Measurements from ENCODE around the gene ECE2. TPM values are rescaled to one million over a fixed set of nuclear protein-coding genes. Genes with fewer than 3 reads are reported as not detected.

The ECE2 gene
- polyA plus RNA-seq, 1 of the 3 experiments (the other 2 are of a cell fraction) = 0.03 TPM

DNA sequence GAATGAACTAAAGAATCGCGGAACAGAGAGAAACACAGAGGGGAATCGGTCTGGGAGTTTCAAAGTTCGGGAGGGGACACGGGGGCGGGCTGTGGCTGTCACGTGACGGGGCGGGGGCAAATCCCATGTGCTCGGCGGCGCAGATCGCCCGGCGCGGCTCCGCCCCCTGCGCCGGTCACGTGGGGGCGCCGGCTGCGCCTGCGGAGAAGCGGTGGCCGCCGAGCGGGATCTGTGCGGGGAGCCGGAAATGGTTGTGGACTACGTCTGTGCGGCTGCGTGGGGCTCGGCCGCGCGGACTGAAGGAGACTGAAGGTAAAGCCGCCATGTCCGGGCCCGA lies 38.5 kb downstream of the ECE2 start, which contains the start of gene EIF4G1:
EIF4G1 (plus strand) TSS at position 244 of the 337 bp plus-strand sequence. CDS start 1,191 bp downstream, outside the sequence.
- Histone ChIP-seq H3K79me2 (ENCODE audit: insufficient read depth) (peaks cover 48% of the 10 kb centered on the region), H3K4me1 (ENCODE audit: control insufficient read depth in 1 of 2, insufficient read depth in 2 of 2, low read depth in 1 of 2, low read length in 1 of 2) (peaks cover 22 to 25% of the 10 kb centered on the region in 2 experiments; a peak in 3 of 4 replicates), H3K4me2 (peak within 1 kb of the TSS; percentile 99), H4K20me1 (ENCODE audit: insufficient read depth) (peaks cover 37% of the 10 kb centered on the region), H3F3A (replicated peaks; ENCODE audit: insufficient read depth) (peaks cover 48% of the 10 kb centered on the region), H3K36me3 (replicated peaks in 1 of 2; ENCODE audit: control insufficient read depth in 1 of 2, insufficient read depth in 2 of 2, low read length in 1 of 2) (peaks cover 11 to 13% of the 10 kb centered on the region in 2 experiments), H2AFZ (ENCODE audit: low read depth) (peak within 1 kb of the TSS; percentile 97), H3K9ac (peak within 1 kb of the TSS; percentile 94), H3K9me3 (no peaks in the 10 kb centered on the region), H3K27ac (ENCODE audit: low read depth in 2 of 2, low read length in 1 of 2) (peak within 1 kb of the TSS; percentile 86 to 89), H3K9me2 (no peaks in the 10 kb centered on the region), H3K27me3 (ENCODE audit: insufficient read depth) (no peaks in the 10 kb centered on the region), H3K4me3 (ENCODE audit: low read depth in 2 of 2, low read length in 1 of 2) (peak within 1 kb of the TSS; percentile 64 to 70)
- peak; percentile 99 for DNase-seq
- 4% methylated on average over 10 of the region's 40 CpGs for WGBS (ENCODE audit: low lambda C conversion rate)
- POLR2A ChIA-PET = no interaction called here
- CTCF ChIA-PET = no interaction called here
- TF ChIP-seq RAD21 (IDR thresholded peaks at IDR 0.05; ENCODE audit: low read length) (no peak), EP300 (IDR thresholded peaks at IDR 0.05; ENCODE audit: borderline replicate concordance in 1 of 2, low read depth in 1 of 2, low read length in 1 of 2) (no peak), GATA2 (CRISPR knock-in tag; IDR thresholded peaks at IDR 0.05) (no peak), ELF1 (IDR thresholded peaks at IDR 0.05) (peak; percentile 52; the same call in 1 of the 2 replicates), EZH2phosphoT487 (IDR thresholded peaks at IDR 0.05; ENCODE audit: borderline replicate concordance, low read depth) (no peak), RCOR1 (IDR thresholded peaks at IDR 0.05; ENCODE audit: low read length) (no peak), NRF1 (IDR thresholded peaks at IDR 0.05; ENCODE audit: low read depth, low read length) (peak; percentile 91), RFX5 (IDR thresholded peaks at IDR 0.05; ENCODE audit: low read length) (no peak), GABPA (IDR thresholded peaks at IDR 0.05; ENCODE audit: low read depth) (peak; percentile 30; the same call in 1 of the 2 replicates), RXRA (IDR thresholded peaks at IDR 0.05; ENCODE audit: borderline replicate concordance, low read depth) (no peak), SIN3A (IDR thresholded peaks at IDR 0.05; ENCODE audit: borderline replicate concordance, low read depth, low read length) (peak; percentile 62; the same call in 1 of the 2 replicates), POLR2AphosphoS5 (IDR thresholded peaks at IDR 0.05; ENCODE audit: low read depth, low read length) (peak; percentile 72), YY1 (IDR thresholded peaks at IDR 0.05; ENCODE audit: low read depth) (no peak; the same call in 1 of the 2 replicates), CHD2 (IDR thresholded peaks at IDR 0.05; ENCODE audit: low read length, partially characterized antibody) (no peak), FOXJ3 (CRISPR knock-in tag; IDR thresholded peaks at IDR 0.05) (no peak), JUND (IDR thresholded peaks at IDR 0.05) (no peak), MXI1 (IDR thresholded peaks at IDR 0.05; ENCODE audit: low read depth, low read length) (peak; percentile 74), FOSL2 (IDR thresholded peaks at IDR 0.05; ENCODE audit: borderline replicate concordance, low read depth) (no peak), TEAD4 (IDR thresholded peaks at IDR 0.05; ENCODE audit: borderline replicate concordance, insufficient read depth) (no peak), NFIC (IDR thresholded peaks at IDR 0.05; ENCODE audit: borderline replicate concordance) (no peak), FOXM1 (IDR thresholded peaks at IDR 0.05; ENCODE audit: low read depth) (no peak), TCF12 (IDR thresholded peaks at IDR 0.05) (no peak; the same call in 1 of the 2 replicates), MEF2A (IDR thresholded peaks at IDR 0.05; ENCODE audit: borderline replicate concordance, low read depth) (no peak)
- TF ChIP-seq, protein P1, sequence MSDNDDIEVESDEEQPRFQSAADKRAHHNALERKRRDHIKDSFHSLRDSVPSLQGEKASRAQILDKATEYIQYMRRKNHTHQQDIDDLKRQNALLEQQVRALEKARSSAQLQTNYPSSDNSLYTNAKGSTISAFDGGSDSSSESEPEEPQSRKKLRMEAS (IDR thresholded peaks at IDR 0.05; ENCODE audit: low read depth) = peak; percentile 80
- TF ChIP-seq, protein P2, sequence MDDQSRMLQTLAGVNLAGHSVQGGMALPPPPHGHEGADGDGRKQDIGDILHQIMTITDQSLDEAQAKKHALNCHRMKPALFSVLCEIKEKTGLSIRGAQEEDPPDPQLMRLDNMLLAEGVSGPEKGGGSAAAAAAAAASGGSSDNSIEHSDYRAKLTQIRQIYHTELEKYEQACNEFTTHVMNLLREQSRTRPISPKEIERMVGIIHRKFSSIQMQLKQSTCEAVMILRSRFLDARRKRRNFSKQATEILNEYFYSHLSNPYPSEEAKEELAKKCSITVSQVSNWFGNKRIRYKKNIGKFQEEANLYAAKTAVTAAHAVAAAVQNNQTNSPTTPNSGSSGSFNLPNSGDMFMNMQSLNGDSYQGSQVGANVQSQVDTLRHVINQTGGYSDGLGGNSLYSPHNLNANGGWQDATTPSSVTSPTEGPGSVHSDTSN (IDR thresholded peaks at IDR 0.05) = no peak
- TF ChIP-seq, protein P3, sequence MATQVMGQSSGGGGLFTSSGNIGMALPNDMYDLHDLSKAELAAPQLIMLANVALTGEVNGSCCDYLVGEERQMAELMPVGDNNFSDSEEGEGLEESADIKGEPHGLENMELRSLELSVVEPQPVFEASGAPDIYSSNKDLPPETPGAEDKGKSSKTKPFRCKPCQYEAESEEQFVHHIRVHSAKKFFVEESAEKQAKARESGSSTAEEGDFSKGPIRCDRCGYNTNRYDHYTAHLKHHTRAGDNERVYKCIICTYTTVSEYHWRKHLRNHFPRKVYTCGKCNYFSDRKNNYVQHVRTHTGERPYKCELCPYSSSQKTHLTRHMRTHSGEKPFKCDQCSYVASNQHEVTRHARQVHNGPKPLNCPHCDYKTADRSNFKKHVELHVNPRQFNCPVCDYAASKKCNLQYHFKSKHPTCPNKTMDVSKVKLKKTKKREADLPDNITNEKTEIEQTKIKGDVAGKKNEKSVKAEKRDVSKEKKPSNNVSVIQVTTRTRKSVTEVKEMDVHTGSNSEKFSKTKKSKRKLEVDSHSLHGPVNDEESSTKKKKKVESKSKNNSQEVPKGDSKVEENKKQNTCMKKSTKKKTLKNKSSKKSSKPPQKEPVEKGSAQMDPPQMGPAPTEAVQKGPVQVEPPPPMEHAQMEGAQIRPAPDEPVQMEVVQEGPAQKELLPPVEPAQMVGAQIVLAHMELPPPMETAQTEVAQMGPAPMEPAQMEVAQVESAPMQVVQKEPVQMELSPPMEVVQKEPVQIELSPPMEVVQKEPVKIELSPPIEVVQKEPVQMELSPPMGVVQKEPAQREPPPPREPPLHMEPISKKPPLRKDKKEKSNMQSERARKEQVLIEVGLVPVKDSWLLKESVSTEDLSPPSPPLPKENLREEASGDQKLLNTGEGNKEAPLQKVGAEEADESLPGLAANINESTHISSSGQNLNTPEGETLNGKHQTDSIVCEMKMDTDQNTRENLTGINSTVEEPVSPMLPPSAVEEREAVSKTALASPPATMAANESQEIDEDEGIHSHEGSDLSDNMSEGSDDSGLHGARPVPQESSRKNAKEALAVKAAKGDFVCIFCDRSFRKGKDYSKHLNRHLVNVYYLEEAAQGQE (IDR thresholded peaks at IDR 0.05; ENCODE audit: low read depth, low read length) = no peak
- TF ChIP-seq, protein P4, sequence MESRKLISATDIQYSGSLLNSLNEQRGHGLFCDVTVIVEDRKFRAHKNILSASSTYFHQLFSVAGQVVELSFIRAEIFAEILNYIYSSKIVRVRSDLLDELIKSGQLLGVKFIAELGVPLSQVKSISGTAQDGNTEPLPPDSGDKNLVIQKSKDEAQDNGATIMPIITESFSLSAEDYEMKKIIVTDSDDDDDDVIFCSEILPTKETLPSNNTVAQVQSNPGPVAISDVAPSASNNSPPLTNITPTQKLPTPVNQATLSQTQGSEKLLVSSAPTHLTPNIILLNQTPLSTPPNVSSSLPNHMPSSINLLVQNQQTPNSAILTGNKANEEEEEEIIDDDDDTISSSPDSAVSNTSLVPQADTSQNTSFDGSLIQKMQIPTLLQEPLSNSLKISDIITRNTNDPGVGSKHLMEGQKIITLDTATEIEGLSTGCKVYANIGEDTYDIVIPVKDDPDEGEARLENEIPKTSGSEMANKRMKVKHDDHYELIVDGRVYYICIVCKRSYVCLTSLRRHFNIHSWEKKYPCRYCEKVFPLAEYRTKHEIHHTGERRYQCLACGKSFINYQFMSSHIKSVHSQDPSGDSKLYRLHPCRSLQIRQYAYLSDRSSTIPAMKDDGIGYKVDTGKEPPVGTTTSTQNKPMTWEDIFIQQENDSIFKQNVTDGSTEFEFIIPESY (IDR thresholded peaks at IDR 0.05; ENCODE audit: borderline replicate concordance, low read depth) = no peak
- TF ChIP-seq, protein P5, sequence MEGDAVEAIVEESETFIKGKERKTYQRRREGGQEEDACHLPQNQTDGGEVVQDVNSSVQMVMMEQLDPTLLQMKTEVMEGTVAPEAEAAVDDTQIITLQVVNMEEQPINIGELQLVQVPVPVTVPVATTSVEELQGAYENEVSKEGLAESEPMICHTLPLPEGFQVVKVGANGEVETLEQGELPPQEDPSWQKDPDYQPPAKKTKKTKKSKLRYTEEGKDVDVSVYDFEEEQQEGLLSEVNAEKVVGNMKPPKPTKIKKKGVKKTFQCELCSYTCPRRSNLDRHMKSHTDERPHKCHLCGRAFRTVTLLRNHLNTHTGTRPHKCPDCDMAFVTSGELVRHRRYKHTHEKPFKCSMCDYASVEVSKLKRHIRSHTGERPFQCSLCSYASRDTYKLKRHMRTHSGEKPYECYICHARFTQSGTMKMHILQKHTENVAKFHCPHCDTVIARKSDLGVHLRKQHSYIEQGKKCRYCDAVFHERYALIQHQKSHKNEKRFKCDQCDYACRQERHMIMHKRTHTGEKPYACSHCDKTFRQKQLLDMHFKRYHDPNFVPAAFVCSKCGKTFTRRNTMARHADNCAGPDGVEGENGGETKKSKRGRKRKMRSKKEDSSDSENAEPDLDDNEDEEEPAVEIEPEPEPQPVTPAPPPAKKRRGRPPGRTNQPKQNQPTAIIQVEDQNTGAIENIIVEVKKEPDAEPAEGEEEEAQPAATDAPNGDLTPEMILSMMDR (IDR thresholded peaks at IDR 0.05) = no peak

All from SK-N-SH (cell line).